ENCODE data around the gene ARFGAP2.
"Not testable (repeated sequence)": the region's sequence is repeated elsewhere in the genome, so short reads cannot be mapped to it uniquely, and the experiment has no call there.

ARFGAP2 gene

DNA sequence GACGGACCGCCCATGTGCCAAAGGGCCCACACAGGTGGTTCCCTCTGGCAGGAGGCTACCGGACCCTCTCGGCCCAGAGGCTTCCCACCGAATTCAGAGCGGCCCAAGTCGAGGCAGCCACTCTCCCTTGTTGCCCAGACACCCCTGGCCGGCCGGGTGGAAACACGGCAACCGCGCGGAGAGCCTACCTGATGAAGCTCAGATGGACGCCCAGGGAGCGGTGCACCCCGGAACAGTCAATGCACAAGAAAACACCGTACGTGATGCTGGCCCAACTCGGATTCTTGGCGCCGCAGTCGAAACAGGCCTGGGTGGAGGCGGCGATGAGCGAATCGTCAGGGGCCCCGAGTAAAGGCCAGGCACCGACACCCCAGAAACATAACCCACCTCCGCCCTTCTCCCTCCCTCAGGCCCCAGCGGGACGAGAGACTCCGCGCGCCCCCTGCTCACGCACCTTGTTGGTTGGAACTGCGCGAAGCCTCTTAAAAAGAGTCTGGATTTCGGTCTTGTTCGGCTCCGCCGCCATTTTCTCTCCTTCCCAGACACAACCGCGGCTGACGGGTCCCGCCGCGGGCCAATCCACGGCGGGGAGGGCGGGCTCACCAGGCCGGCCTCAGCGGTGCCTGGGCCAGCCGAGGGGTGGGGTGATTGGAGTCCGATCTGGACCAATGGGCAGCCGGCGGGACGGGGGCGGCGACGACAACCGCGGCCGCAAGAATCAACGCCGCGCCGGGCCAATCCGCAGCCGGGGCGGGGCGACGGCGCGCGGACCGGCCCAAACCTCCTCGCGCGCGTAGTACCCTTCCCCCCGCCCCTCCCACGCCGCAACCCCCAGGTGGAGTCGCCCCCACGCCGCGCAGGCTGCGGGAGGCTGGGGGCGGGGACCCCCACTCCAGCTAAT, at the start of gene ARFGAP2:
Gene ARFGAP2, minus strand, starts transcription at position 552 of the 901 bp plus-strand sequence. Its CDS starts 26 bp downstream, at position 526.
- peak; percentile 100 for DNase-seq (ENCODE audit: low spot score)

GRCh38 chr11:47225552-47226400, 49.1 kb upstream of the ARFGAP2 start:
- no peak for DNase-seq (ENCODE audit: low spot score)

GRCh38 chr11:47222696-47223095, 46.0 kb upstream of the ARFGAP2 start:
- DNase-seq (ENCODE audit: low spot score): no peak

- peak; percentile 51 for DNase-seq (ENCODE audit: low spot score)
These were observed 43.7 kb upstream of the ARFGAP2 start for GRCh38 chr11:47220401-47220821.

DNA sequence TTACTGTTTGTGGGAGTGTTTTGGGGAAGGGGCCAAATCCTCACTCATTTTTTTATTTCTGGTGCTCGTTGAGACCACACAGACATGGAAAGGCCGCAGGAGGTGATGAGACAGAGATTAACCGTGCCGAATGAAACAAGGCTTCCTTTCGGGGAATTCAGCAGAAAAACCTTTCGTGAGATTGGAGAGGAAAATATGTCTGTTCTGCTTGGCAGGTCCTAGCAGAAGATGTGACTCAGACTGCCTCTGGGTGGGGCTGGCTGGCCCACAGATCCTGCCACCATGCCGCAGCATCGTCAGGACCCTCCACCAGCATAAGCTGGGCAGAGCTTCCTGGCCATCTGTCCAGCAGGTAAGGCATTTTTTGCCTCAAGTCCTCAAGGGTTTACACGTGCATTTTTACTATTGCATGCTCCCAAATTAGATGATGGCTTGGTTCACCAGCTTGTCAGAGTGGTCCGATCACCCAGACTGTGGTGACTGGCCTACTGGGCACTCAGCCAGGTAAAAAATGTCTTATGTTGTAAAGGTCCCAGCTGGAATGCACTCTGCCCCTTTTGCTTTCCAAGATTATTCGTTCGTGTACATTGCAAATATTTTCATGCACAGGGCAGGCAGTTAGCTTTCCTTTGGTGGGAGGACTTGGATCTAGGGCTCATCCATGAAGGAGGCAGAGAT, 39.6 kb upstream of the ARFGAP2 start:
- peak; percentile 86 for DNase-seq (ENCODE audit: low spot score)

DNA sequence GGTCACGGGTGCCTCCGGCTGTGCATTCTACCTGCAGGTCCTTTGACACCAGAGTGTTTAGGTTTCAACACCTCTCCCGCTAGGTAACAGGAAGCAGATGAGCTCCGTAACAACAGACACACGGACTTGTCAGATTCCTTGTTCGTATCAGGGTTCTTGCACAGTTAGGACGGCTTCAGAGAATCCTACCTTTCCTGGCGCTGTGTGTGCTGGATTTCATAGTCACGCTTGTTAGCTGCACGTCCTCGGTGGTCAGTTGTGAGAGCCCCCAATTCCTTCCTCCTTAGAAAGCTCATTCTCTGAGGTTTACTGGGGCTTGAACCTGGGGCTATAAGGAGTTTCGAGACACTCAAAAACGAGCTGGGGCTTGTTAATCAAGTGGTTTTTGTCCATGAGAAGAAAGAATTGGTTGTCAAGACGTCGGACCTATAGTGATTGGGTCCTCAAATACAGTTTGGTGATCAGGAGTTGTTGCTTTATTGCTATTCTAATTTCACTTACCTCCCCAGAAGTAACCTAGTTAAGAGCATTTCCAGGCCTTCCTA, 38.8 kb upstream of the ARFGAP2 start:
- DNase-seq (ENCODE audit: low spot score): no peak

- peak; percentile 95 for DNase-seq (ENCODE audit: low spot score)
These were observed 37.4 kb upstream of the ARFGAP2 start for GRCh38 chr11:47213950-47214565.

GRCh38 chr11:47212938-47213337, 36.3 kb upstream of the ARFGAP2 start:
- no peak for DNase-seq (ENCODE audit: low spot score)

DNA sequence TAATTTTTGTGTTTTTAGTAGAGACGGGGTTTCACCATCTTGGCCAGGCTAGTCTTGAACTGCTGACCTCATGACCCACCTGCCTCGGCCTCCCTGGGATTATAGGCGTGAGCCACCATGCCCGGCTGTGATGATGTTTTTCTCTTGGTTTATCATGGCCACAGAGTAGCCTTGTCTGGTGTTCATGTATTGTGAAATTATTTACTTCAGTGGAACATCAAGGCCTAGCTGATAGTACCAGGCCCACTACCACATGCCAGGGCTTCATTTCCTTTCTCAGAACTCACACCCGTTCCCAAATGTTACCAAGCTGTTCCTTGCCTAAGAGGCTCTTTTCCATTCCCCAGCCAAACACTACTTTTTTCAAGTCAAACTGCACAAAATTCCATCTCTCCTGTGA, 31.9 kb upstream of the ARFGAP2 start:
- no peak for DNase-seq (ENCODE audit: low spot score)

GRCh38 chr11:47208008-47208552, 31.4 kb upstream of the ARFGAP2 start:
- DNase-seq (ENCODE audit: low spot score): not testable (repeated sequence)

- DNase-seq (ENCODE audit: low spot score): no peak
These were observed 30.8 kb upstream of the ARFGAP2 start for GRCh38 chr11:47207459-47207858.

- not testable (repeated sequence) for DNase-seq (ENCODE audit: low spot score)
These were observed 29.9 kb upstream of the ARFGAP2 start for GRCh38 chr11:47206577-47206976.

GRCh38 chr11:47204637-47204989, 27.9 kb upstream of the ARFGAP2 start:
- DNase-seq (ENCODE audit: low spot score): peak; percentile 62

GRCh38 chr11:47202576-47202975, 25.9 kb upstream of the ARFGAP2 start:
- no peak for DNase-seq (ENCODE audit: low spot score)

GRCh38 chr11:47201015-47201414, 24.3 kb upstream of the ARFGAP2 start:
- DNase-seq (ENCODE audit: low spot score): no peak

GRCh38 chr11:47198161-47198560, 21.5 kb upstream of the ARFGAP2 start:
- DNase-seq (ENCODE audit: low spot score): not testable (repeated sequence)

DNA sequence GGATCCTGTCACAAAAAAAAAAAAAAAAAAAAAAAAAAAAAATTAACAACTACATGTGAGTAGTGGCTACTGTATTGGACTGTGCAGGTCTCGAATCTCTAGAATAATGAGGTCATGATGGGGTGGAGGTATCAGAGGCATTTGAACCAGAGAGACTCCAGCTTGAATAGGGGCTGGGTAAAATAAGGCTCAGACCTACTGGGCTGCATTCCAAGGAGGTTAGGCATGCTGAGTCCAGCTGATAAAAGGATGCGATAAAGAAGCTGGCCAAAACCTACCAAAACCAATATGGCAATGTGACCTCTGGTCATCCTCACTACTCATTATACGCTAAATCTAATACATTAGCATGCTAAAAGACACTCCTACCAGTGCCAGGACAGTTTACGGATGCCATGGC, 15.4 kb upstream of the ARFGAP2 start:
- no peak for DNase-seq (ENCODE audit: low spot score)

- not testable (repeated sequence) for DNase-seq (ENCODE audit: low spot score)
These were observed 14.5 kb upstream of the ARFGAP2 start for GRCh38 chr11:47191137-47191536.

GRCh38 chr11:47189100-47189834, 12.6 kb upstream of the ARFGAP2 start:
- DNase-seq (ENCODE audit: low spot score): peak; percentile 54

DNA sequence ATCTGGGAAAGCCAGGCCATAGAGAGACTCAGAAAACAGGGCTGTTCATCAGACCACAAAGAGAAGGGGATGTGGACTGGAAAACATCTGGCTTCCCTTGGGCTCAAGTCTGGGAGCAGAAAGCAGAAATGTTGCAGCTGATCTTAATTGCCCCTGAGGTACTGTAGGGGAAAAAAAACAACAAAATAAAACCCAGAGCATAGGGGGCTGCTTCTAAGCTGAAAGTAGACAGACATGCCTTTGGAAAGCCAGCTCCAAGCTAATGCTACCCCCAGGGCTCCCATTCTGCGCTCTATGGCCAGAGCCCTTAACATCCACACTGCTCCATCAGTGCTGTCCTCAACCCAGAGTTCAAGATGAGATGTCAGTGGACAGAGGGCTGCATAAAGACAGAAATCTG, 11.6 kb upstream of the ARFGAP2 start:
- DNase-seq (ENCODE audit: low spot score): no peak

DNA sequence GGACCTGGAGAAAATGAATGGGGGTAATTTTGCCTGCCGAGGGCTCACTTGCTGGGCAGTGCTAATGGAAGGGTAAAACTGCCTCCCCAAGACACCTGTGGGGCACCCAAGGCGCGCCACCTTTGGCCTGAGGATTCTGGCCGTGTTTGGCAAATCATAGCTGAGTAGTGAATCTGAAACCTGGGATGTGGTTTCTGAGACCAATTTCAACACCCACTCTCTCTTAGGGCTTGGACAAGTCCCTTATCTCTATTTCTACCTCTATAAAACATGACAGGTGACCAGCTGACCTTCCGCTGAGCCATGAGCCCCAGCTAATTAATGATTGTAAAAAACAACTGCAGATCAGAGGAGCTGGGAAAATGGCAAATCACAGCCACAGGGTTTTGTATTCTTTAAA, 11.0 kb upstream of the ARFGAP2 start:
- no peak for DNase-seq (ENCODE audit: low spot score)
